Measurements from ENCODE around the gene AVEN. TPM values are rescaled to one million over a fixed set of nuclear protein-coding genes. Genes with fewer than 3 reads are reported as not detected.

Gene AVEN
- total and polyA plus RNA-seq, 2 of the 13 experiments (the other 11 are each of a cell fraction or from before 2014, with no cell fraction given), result 4.4 to 17.5 TPM

DNA sequence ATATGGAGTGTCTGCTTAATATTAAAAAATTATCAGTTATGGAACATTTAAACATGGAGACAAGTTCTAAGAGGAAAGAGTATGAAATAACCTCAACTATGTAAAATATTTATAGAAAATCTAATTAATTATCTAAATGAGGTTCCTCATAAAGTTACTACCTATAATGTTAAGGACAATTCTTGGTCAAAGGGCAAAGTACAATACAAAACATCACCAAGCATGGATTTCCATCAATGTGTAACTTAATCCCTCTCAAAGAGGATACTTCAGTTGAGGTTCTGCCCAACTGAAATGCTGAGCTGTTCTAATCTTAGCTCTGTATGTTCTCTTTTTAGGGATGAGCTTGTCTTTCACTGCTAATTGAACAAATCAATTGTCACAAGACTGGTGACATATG is 126.7 kb downstream of the AVEN start:
- Histone ChIP-seq H4K20me1 (ENCODE audit: insufficient read depth, low read length) (no peaks in the 10 kb centered on the region), H3K27me3 (ENCODE audit: control insufficient read depth in 1 of 2, insufficient read depth in 2 of 2, low read length in 2 of 2) (no peaks in the 10 kb centered on the region), H3K4me3 (replicated peaks in 1 of 3; ENCODE audit: insufficient read depth in 1 of 3, low read depth in 2 of 3, low read length in 3 of 3) (no peak overlapping the region), H3K9me3 (ENCODE audit: low read length) (no peaks in the 10 kb centered on the region), H3K4me2 (ENCODE audit: low read depth, low read length) (no peak overlapping the region), H3K9ac (ENCODE audit: insufficient read depth, low read depth, low read length) (no peak overlapping the region), H3K79me2 (ENCODE audit: insufficient read depth, low read length) (no peaks in the 10 kb centered on the region), H3K4me1 (ENCODE audit: insufficient read depth, low read length) (peaks cover 7% of the 10 kb centered on the region; the same call in 1 of the 2 replicates), H3K27ac (ENCODE audit: extremely low read length, insufficient read depth, low read length) (no peak overlapping the region), H3K36me3 (replicated peaks in 1 of 2; ENCODE audit: control insufficient read depth in 1 of 2, insufficient read depth in 2 of 2, low read length in 2 of 2) (no peaks in the 10 kb centered on the region), H2AFZ (ENCODE audit: low read length) (no peak overlapping the region)
- DNase-seq (ENCODE audit: low spot score) (no peak), FAIRE-seq (no peak), ATAC-seq (no peak)
- no TSS peak for BruUV-seq (replicated peaks)
- TF ChIP-seq CCDC6 (CRISPR knock-in tag; IDR thresholded peaks at IDR 0.05) (no peak), SPEN (CRISPR knock-in tag; IDR thresholded peaks at IDR 0.05; ENCODE audit: low read depth) (no peak), NR2F1 (CRISPR knock-in tag; IDR thresholded peaks at IDR 0.05) (no peak), ADNP (CRISPR knock-in tag; IDR thresholded peaks at IDR 0.05) (no peak), SP2 (CRISPR knock-in tag; IDR thresholded peaks at IDR 0.05) (no peak), ZNF512B (CRISPR knock-in tag; IDR thresholded peaks at IDR 0.05; ENCODE audit: borderline replicate concordance) (no peak), WIZ (CRISPR knock-in tag; IDR thresholded peaks at IDR 0.05) (no peak), ZUFSP (CRISPR knock-in tag; IDR thresholded peaks at IDR 0.05; ENCODE audit: borderline replicate concordance) (no peak), ZNF335 (CRISPR knock-in tag; IDR thresholded peaks at IDR 0.05) (no peak), KDM1A (CRISPR knock-in tag; IDR thresholded peaks at IDR 0.05) (no peak)
- TF ChIP-seq, protein P1, sequence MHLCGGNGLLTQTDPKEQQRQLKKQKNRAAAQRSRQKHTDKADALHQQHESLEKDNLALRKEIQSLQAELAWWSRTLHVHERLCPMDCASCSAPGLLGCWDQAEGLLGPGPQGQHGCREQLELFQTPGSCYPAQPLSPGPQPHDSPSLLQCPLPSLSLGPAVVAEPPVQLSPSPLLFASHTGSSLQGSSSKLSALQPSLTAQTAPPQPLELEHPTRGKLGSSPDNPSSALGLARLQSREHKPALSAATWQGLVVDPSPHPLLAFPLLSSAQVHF (CRISPR knock-in tag; IDR thresholded peaks at IDR 0.05), result no peak
- TF ChIP-seq, protein P2, sequence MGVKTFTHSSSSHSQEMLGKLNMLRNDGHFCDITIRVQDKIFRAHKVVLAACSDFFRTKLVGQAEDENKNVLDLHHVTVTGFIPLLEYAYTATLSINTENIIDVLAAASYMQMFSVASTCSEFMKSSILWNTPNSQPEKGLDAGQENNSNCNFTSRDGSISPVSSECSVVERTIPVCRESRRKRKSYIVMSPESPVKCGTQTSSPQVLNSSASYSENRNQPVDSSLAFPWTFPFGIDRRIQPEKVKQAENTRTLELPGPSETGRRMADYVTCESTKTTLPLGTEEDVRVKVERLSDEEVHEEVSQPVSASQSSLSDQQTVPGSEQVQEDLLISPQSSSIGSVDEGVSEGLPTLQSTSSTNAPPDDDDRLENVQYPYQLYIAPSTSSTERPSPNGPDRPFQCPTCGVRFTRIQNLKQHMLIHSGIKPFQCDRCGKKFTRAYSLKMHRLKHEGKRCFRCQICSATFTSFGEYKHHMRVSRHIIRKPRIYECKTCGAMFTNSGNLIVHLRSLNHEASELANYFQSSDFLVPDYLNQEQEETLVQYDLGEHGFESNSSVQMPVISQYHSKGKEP (CRISPR knock-in tag; IDR thresholded peaks at IDR 0.05), result no peak
- TF ChIP-seq, protein P3, sequence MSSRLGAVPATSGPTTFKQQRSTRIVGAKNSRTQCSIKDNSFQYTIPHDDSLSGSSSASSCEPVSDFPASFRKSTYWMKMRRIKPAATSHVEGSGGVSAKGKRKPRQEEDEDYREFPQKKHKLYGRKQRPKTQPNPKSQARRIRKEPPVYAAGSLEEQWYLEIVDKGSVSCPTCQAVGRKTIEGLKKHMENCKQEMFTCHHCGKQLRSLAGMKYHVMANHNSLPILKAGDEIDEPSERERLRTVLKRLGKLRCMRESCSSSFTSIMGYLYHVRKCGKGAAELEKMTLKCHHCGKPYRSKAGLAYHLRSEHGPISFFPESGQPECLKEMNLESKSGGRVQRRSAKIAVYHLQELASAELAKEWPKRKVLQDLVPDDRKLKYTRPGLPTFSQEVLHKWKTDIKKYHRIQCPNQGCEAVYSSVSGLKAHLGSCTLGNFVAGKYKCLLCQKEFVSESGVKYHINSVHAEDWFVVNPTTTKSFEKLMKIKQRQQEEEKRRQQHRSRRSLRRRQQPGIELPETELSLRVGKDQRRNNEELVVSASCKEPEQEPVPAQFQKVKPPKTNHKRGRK (CRISPR knock-in tag; IDR thresholded peaks at IDR 0.05), result no peak
- TF ChIP-seq, protein P4, sequence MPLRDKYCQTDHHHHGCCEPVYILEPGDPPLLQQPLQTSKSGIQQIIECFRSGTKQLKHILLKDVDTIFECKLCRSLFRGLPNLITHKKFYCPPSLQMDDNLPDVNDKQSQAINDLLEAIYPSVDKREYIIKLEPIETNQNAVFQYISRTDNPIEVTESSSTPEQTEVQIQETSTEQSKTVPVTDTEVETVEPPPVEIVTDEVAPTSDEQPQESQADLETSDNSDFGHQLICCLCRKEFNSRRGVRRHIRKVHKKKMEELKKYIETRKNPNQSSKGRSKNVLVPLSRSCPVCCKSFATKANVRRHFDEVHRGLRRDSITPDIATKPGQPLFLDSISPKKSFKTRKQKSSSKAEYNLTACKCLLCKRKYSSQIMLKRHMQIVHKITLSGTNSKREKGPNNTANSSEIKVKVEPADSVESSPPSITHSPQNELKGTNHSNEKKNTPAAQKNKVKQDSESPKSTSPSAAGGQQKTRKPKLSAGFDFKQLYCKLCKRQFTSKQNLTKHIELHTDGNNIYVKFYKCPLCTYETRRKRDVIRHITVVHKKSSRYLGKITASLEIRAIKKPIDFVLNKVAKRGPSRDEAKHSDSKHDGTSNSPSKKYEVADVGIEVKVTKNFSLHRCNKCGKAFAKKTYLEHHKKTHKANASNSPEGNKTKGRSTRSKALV (CRISPR knock-in tag; IDR thresholded peaks at IDR 0.05), result no peak
- intact Hi-C loops (cut with micrococcal nuclease; ENCODE audit: unreplicated experiment) (no loop called here), in situ Hi-C loops (cut with HindIII; ENCODE audit: extremely low pct_ligation_motif_present, low pct_unique_long_range_greater_than_20kb) (no loop called here)
- ChIA-PET CTCF (ENCODE audit: low intra/inter-chr PET ratio, low total read pairs) (no interaction called here), POLR2A (no interaction called here)

Measured in HepG2 (cell line).